OCI-LY7 (cell line): ENCODE data around the gene TIAL1. TPM values are rescaled to one million over a fixed set of nuclear protein-coding genes. Genes with fewer than 3 reads are reported as not detected.

ENCODE experiments used
- BruUV-seq: library from RNA; stranded (reverse); fragments of 400-500 nt; replicated peaks from 2 replicates; lab custom pipeline; 2021; lab: Mats Ljungman, UMichigan
- CTCF ChIA-PET: fragments of 300-600 bp; sonication (Branson Sonifier 250); formaldehyde crosslinking; loops from one replicate; lab custom pipeline; 2022; ENCODE audit warnings: antibody characterized with exemption; ENCODE audit not compliant: unreplicated experiment; lab: Charles Lee
- POLR2A ChIA-PET: fragments of 300-600 bp; sonication (Branson Sonifier 250); formaldehyde crosslinking; loops from one replicate; lab custom pipeline; 2022; ENCODE audit warnings: antibody characterized with exemption; lab: Charles Lee
- DNase-seq: peaks from one replicate; pipeline ENCODE4 v3.0.0-alpha.2; 2015; ENCODE audit warnings: low spot score
- H2AFZ ChIP-seq: fragments of 200-600 bp; sonication (generic), shearing (Covaris generic); 2 replicates; pipeline ENCODE4 v1.6.1; 2014; ENCODE audit warnings: mild to moderate bottlenecking, antibody characterized with exemption, low read length, moderate library complexity
- H3K27ac ChIP-seq: fragments of 200-600 bp; sonication (generic); 2 replicates; pipeline ENCODE4 v1.5.1; 2014; ENCODE audit warnings: mixed run types, low read depth, mild to moderate bottlenecking, moderate library complexity, low read length, inconsistent platforms; ENCODE audit not compliant: poor library complexity, severe bottlenecking
- H3K36me3 ChIP-seq: fragments of 200-600 bp; sonication (generic); 2 replicates; pipeline ENCODE4 v1.6.1; 2014; ENCODE audit warnings: mild to moderate bottlenecking, antibody characterized with exemption, low read length, moderate library complexity, mixed read lengths; ENCODE audit not compliant: insufficient read depth
- H3K4me1 ChIP-seq: fragments of 200-600 bp; sonication (generic); 2 replicates; pipeline ENCODE4 v1.5.1; 2014; ENCODE audit warnings: mild to moderate bottlenecking, low read length; ENCODE audit not compliant: insufficient read depth, poor library complexity, severe bottlenecking
- H3K4me2 ChIP-seq: fragments of 200-600 bp; sonication (generic); 2 replicates; pipeline ENCODE4 v1.6.1; 2014; ENCODE audit warnings: mild to moderate bottlenecking, low read length
- H3K4me3 ChIP-seq: fragments of 200-600 bp; sonication (generic); 2 replicates; pipeline ENCODE4 v1.5.1; 2014; ENCODE audit warnings: mild to moderate bottlenecking, low read depth, low read length; ENCODE audit not compliant: poor library complexity, severe bottlenecking
- H3K79me2 ChIP-seq: fragments of 200-600 bp; sonication (generic); 2 replicates; pipeline ENCODE4 v1.6.1; 2016; ENCODE audit warnings: low read depth, mild to moderate bottlenecking, low read length, moderate library complexity, mixed read lengths; ENCODE audit not compliant: insufficient read depth
- H3K9me2 ChIP-seq: fragments of 200-600 bp; sonication (generic); 2 replicates; pipeline ENCODE4 v1.6.1; 2016; ENCODE audit warnings: mild to moderate bottlenecking, low read length, mixed read lengths; ENCODE audit not compliant: insufficient read depth
- H3K9me3 ChIP-seq: fragments of 200-600 bp; sonication (generic); 2 replicates; pipeline ENCODE4 v1.6.1; 2014; ENCODE audit warnings: mild to moderate bottlenecking, mixed run types, low read length, mixed read lengths
- H4K20me1 ChIP-seq: fragments of 200-600 bp; sonication (generic); 2 replicates; pipeline ENCODE4 v1.6.1; 2014; ENCODE audit warnings: mild to moderate bottlenecking, antibody characterized with exemption, low read length, moderate library complexity, mixed read lengths; ENCODE audit not compliant: insufficient read depth
- EZH2phosphoT487 ChIP-seq: fragments of 200-600 bp; sonication (generic); IDR thresholded peaks from 2 replicates; pipeline ENCODE4 v1.6.1; 2018; ENCODE audit warnings: low read depth, borderline replicate concordance, mild to moderate bottlenecking, mixed run types, antibody characterized with exemption, low read length, moderate library complexity, mixed read lengths
- intact Hi-C: fragments of 100-400 bp; cut with micrococcal nuclease; formaldehyde crosslinking; loops from one replicate; pipeline ENCODE4 v1.10.0; 2022; ENCODE audit not compliant: unreplicated experiment
- total RNA-seq, 2 experiments: library from RNA; depleted of rRNA in 1 of 2; stranded (reverse); fragments of >200 nt in 1 of 2; shearing (Covaris generic) in 1 of 2; gene quantifications; 2 replicates each; pipeline ENCODE4 v1.2.3, GENCODE V29; 2014 to 2022
- TF ChIP-seq, protein P1 (sequence below): fragments of 200-600 bp; sonication (generic); conservative IDR thresholded peaks from 2 replicates; pipeline ENCODE4 v1.5.1; 2014; ENCODE audit warnings: mild to moderate bottlenecking, antibody characterized with exemption, low read length, moderate library complexity, mixed read lengths

The TIAL1 gene
- total RNA-seq, 2 experiments from 2014 or later: 61.1 to 172 TPM

DNA sequence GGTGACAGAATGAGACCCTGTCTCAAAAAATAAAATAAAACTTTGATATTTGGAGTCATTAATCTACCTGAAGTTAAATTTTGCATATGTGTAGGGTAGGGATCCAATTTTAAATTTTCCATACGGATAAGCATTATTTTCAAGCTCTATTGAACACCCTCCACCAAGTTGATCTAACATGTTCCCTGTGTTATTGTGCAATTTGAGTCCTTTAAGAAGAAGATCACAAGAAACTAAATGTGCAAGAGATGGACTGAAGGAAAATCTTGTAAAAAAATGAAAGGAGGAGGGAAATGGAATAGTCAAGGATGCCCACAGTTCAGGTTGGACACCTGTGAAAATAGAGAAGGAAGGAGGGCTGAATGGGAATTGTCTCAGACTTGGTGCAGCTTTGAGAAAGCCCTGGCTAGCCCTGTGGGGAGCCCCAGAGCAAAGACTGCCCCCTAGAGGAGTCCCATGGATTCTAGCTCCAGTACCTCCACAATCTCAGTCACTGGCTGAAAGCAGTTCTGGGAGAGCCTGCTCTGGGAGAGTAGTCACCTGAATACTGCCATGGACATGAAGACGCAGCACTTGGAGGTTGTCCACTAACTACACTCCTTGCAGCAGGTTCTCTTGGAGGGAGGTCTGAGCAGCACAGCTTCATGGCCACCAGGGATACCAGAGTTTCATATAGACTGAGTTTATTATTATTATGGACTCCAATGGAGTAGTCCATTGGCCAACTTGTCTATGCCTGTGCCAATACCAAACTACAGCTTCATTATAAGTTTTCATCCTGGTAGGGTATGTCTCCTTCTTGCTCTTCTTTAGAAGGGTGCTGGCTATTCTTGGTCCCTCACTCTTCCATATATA is 5.7 kb upstream of the TIAL1 start:
- H2AFZ ChIP-seq: no peak overlapping the region
- BruUV-seq: no TSS peak
- ChIA-PET POLR2A (interaction anchor here (1.0 kb wide), 1 partner anchor 31 kb away, joined by 3 read pairs; no protein-coding TSS in a partner anchor), CTCF (no interaction called here)
- peaks cover 6% of the 10 kb centered on the region; the same call in 1 of the 2 replicates for H3K9me3 ChIP-seq
- H4K20me1 ChIP-seq: no peaks in the 10 kb centered on the region
- H3K9me2 ChIP-seq: no peaks in the 10 kb centered on the region
- DNase-seq: peak; percentile 40
- TF ChIP-seq EZH2phosphoT487: no peak
- TF ChIP-seq, protein P1, sequence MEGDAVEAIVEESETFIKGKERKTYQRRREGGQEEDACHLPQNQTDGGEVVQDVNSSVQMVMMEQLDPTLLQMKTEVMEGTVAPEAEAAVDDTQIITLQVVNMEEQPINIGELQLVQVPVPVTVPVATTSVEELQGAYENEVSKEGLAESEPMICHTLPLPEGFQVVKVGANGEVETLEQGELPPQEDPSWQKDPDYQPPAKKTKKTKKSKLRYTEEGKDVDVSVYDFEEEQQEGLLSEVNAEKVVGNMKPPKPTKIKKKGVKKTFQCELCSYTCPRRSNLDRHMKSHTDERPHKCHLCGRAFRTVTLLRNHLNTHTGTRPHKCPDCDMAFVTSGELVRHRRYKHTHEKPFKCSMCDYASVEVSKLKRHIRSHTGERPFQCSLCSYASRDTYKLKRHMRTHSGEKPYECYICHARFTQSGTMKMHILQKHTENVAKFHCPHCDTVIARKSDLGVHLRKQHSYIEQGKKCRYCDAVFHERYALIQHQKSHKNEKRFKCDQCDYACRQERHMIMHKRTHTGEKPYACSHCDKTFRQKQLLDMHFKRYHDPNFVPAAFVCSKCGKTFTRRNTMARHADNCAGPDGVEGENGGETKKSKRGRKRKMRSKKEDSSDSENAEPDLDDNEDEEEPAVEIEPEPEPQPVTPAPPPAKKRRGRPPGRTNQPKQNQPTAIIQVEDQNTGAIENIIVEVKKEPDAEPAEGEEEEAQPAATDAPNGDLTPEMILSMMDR: peak; percentile 74
- H3K36me3 ChIP-seq: no peaks in the 10 kb centered on the region
- H3K4me2 ChIP-seq: no peak overlapping the region
- H3K4me3 ChIP-seq: no peak overlapping the region
- intact Hi-C loops: loop anchor here (10.0 kb wide), 1 partner anchor 252 kb away; no protein-coding TSS in a partner anchor
- H3K79me2 ChIP-seq: no peaks in the 10 kb centered on the region
- H3K27ac ChIP-seq: no peak overlapping the region
- peaks cover 9% of the 10 kb centered on the region for H3K4me1 ChIP-seq

DNA sequence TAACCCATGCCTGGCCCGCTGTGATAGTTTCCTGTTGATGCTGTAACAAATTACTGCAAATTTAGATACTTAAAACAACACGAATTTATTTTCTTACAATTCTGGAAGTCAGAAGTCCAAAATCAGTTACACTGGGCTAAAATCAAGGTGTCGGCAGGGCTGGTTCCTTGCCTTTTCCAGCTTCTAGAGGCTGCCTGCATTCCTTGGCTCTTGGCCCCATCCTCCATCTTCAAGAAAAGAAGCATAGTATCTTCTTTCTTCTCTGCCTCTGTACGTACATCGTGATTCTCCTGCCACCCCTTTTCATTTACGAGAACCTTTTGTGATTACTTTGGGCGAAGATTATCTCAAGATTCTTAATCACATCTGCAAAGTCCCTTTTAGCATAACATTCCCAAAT is 1.6 kb upstream of the TIAL1 start:
- Histone ChIP-seq H4K20me1 (peaks cover 16% of the 10 kb centered on the region), H3K27ac (no peak overlapping the region), H2AFZ (peak overlapping the region; percentile 82; the same call in 1 of the 2 replicates), H3K4me1 (peaks cover 27% of the 10 kb centered on the region), H3K79me2 (peaks cover 29% of the 10 kb centered on the region), H3K4me2 (no peak overlapping the region), H3K9me3 (peaks cover 6% of the 10 kb centered on the region; the same call in 1 of the 2 replicates), H3K9me2 (no peaks in the 10 kb centered on the region), H3K4me3 (no peak overlapping the region), H3K36me3 (peaks cover 17% of the 10 kb centered on the region)
- intact Hi-C loops: loop anchor here (5.0 to 10.0 kb wide), 3 partner anchors 54 to 844 kb away; partner anchors contain the start of genes BAG3, CACUL1 and INPP5F
- no TSS peak for BruUV-seq
- DNase-seq: no peak
- CTCF ChIA-PET: no interaction called here
- POLR2A ChIA-PET: interaction anchor here (1.3 to 2.4 kb wide), 3 partner anchors 10 to 128 kb away, joined by 4 to 8 read pairs (median 5); partner anchors contain the start of gene INPP5F
- no peak for TF ChIP-seq EZH2phosphoT487
- TF ChIP-seq, protein P1: no peak
